Osteoblast (primary cell): Measurements from ENCODE around the gene GRID1. TPM values are rescaled to one million over a fixed set of nuclear protein-coding genes. Genes with fewer than 3 reads are reported as not detected.

Experiments
- DNase-seq: peaks from one replicate; pipeline ENCODE4 v3.0.0; 2011; ENCODE audit warnings: low spot score, mixed read lengths; ENCODE audit not compliant: insufficient read length; ENCODE audit errors: missing footprints
- H2AFZ ChIP-seq: 2 replicates; pipeline ENCODE4 v1.6.0; 2011; ENCODE audit warnings: mild to moderate bottlenecking, low read length
- H3K27ac ChIP-seq: 2 replicates; pipeline ENCODE4 v1.5.1; 2011; ENCODE audit warnings: mild to moderate bottlenecking, low read depth, low read length, moderate library complexity
- H3K27me3 ChIP-seq: 2 replicates; pipeline ENCODE4 v1.6.0; 2012; ENCODE audit warnings: mild to moderate bottlenecking, control low read depth, inconsistent platforms, low read length, moderate library complexity; ENCODE audit not compliant: insufficient read depth
- H3K36me3 ChIP-seq: 2 replicates; pipeline ENCODE4 v1.5.1; 2011; ENCODE audit warnings: mild to moderate bottlenecking, low read length, control low read depth, moderate library complexity; ENCODE audit not compliant: insufficient read depth
- H3K4me1 ChIP-seq: 2 replicates; pipeline ENCODE4 v1.5.1; 2011; ENCODE audit warnings: mild to moderate bottlenecking, low read length, control low read depth, moderate library complexity; ENCODE audit not compliant: insufficient read depth
- H3K4me2 ChIP-seq: 2 replicates; pipeline ENCODE4 v1.6.0; 2011; ENCODE audit warnings: mild to moderate bottlenecking, low read length; ENCODE audit not compliant: insufficient read depth
- H3K4me3 ChIP-seq: fragments of 200-600 bp; sonication (generic); 3 replicates; pipeline ENCODE4 v1.5.1; 2012; ENCODE audit warnings: mild to moderate bottlenecking, low read length, inconsistent platforms; ENCODE audit not compliant: insufficient read depth
- H3K79me2 ChIP-seq: 2 replicates; pipeline ENCODE4 v1.6.0; 2012; ENCODE audit warnings: mild to moderate bottlenecking, low read length, control low read depth, inconsistent platforms; ENCODE audit not compliant: insufficient read depth
- H3K9me3 ChIP-seq: 2 replicates; pipeline ENCODE4 v1.5.1; 2011; ENCODE audit warnings: low read depth, low read length, control low read depth
- H4K20me1 ChIP-seq: 2 replicates; pipeline ENCODE4 v1.6.0; 2012; ENCODE audit warnings: mild to moderate bottlenecking, low read length, control low read depth; ENCODE audit not compliant: insufficient read depth
- total RNA-seq: library from RNA; depleted of rRNA; stranded (reverse); fragments of >200 nt; gene quantifications from 2 replicates; pipeline ENCODE4 v1.2.3, GENCODE V29; 2012
- TF ChIP-seq, protein P1 (sequence below): IDR thresholded peaks from 2 replicates; pipeline ENCODE4 v1.5.1; 2011; ENCODE audit warnings: mild to moderate bottlenecking, low read depth, low read length, moderate library complexity; ENCODE audit errors: extremely low read depth

The GRID1 gene
- total RNA-seq, 1 donor, result not detected

DNA sequence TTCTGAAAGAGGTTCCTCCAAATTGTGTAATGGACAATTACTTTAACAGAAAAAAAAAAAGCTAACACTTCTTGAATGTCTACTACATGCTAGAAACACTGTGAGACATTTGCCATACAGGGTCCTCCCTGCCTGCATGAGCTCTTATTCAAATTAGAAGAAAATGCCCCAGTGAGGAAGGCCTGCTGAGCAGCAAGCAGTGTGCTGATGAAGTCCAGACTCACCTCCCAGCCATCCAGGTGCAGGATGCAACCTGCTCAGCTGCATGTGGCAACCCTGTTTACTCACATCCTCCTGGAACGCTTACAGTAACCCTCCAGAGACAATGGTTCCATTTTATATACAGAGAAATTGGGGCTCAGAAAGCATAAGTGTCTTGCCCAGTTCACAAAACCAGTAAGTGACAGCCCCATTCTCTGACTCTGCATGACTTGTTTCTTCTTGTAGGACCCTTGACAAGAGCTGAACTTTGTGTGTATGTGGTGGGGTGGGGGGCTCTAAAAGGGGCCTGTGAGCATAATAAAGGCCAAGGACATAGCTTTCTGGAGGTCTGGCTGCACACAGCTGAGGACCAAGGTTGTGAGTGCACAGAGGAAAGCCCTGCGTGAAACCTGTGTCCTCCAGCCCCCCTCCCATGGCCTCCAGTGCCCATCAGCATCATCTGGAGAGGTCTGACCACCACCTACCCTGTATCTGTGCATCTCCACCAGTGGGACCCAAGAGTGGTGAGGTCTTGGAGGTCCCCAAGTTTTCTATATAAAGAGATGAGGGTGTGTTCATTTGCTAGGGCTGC is 387.8 kb downstream of the GRID1 start:
- no peak for DNase-seq
- no peaks in the 10 kb centered on the region for H3K4me1 ChIP-seq
- no peak overlapping the region for H3K4me2 ChIP-seq
- TF ChIP-seq, protein P1, sequence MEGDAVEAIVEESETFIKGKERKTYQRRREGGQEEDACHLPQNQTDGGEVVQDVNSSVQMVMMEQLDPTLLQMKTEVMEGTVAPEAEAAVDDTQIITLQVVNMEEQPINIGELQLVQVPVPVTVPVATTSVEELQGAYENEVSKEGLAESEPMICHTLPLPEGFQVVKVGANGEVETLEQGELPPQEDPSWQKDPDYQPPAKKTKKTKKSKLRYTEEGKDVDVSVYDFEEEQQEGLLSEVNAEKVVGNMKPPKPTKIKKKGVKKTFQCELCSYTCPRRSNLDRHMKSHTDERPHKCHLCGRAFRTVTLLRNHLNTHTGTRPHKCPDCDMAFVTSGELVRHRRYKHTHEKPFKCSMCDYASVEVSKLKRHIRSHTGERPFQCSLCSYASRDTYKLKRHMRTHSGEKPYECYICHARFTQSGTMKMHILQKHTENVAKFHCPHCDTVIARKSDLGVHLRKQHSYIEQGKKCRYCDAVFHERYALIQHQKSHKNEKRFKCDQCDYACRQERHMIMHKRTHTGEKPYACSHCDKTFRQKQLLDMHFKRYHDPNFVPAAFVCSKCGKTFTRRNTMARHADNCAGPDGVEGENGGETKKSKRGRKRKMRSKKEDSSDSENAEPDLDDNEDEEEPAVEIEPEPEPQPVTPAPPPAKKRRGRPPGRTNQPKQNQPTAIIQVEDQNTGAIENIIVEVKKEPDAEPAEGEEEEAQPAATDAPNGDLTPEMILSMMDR, result no peak
- H2AFZ ChIP-seq, result no peak overlapping the region
- no peaks in the 10 kb centered on the region for H3K9me3 ChIP-seq
- H3K27ac ChIP-seq, result no peak overlapping the region
- H3K4me3 ChIP-seq, result no peak overlapping the region
- no peaks in the 10 kb centered on the region for H3K36me3 ChIP-seq
- no peaks in the 10 kb centered on the region for H4K20me1 ChIP-seq
- H3K79me2 ChIP-seq, result no peaks in the 10 kb centered on the region
- H3K27me3 ChIP-seq, result no peaks in the 10 kb centered on the region

DNA sequence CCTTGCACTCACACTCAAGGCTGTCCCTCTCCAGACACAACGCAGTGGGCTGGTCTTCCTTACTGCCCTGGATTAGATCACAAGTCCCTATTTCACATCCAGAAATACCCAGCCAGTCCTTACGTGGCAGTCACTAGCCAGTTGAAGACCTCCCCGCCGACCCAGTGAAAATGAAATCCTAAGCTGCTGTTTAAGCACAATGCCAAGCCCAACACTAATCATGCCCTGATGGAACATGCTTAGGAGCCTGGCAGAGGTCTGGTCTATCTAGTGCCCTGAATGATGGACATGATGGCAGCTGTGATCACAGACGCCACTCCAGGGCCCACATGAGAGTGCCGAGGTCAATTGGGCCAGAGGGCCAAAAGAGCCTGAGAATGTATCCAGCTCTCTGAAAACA is 389.0 kb downstream of the GRID1 start:
- no peaks in the 10 kb centered on the region for H3K4me1 ChIP-seq
- H3K79me2 ChIP-seq, result no peaks in the 10 kb centered on the region
- H3K27ac ChIP-seq, result no peak overlapping the region
- no peaks in the 10 kb centered on the region for H3K9me3 ChIP-seq
- H2AFZ ChIP-seq, result no peak overlapping the region
- H3K4me3 ChIP-seq, result no peak overlapping the region
- no peaks in the 10 kb centered on the region for H3K27me3 ChIP-seq
- no peak overlapping the region for H3K4me2 ChIP-seq
- H4K20me1 ChIP-seq, result no peaks in the 10 kb centered on the region
- no peaks in the 10 kb centered on the region for H3K36me3 ChIP-seq
- DNase-seq, result no peak
- TF ChIP-seq, protein P1, result no peak

DNA sequence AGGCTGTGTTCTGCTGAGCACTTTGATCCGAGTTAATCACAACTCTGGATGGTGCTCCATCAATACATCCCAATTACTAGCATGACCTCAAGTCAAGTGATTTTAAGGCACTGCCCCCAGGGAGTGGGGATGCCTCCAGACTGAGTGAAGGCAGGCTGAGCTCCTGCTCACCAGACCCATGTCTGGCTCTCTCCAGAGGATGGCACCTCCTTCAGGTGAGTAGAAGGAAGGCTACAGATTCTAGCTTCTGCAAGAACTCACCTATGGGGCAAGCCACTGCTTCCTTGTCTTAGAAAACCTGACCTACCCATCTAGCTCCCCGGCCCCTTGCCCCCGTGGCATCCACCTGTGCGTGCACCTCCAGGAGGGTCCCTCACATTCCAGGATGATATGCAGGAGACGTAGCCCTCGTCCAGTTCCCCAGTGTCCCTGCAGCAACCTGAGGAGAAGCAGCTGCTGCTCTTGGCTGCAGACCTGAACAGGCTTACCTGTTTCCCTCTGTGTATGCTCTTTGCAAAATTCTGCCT is 390.3 kb downstream of the GRID1 start:
- Histone ChIP-seq H3K4me2 (no peak overlapping the region), H2AFZ (no peak overlapping the region), H3K9me3 (no peaks in the 10 kb centered on the region), H3K27me3 (no peaks in the 10 kb centered on the region), H4K20me1 (no peaks in the 10 kb centered on the region), H3K79me2 (no peaks in the 10 kb centered on the region), H3K4me3 (no peak overlapping the region), H3K36me3 (no peaks in the 10 kb centered on the region), H3K27ac (no peak overlapping the region), H3K4me1 (no peaks in the 10 kb centered on the region)
- no peak for DNase-seq
- TF ChIP-seq, protein P1, result no peak

DNA sequence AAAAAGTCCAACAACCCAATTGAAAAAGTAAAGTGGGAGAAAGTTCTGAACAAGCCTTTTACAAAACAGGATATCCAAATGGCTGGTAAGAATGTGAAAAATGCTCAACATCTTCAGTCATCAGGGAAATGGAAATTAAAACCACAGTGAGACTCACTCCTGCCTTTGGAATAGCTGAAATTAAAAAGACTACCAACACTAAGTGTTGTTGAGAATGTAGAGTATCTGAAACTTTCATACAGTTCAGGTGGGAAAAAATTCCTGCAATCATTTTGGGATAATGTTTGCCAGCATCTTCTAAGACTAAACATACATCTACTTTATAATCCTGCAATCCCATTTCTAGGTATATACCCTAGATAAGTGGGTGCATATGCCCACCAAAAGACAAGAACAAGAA is 395.1 kb downstream of the GRID1 start:
- TF ChIP-seq, protein P1, result no peak
- Histone ChIP-seq H3K9me3 (no peaks in the 10 kb centered on the region), H3K36me3 (no peaks in the 10 kb centered on the region), H3K4me1 (no peaks in the 10 kb centered on the region), H3K4me3 (no peak overlapping the region), H3K27ac (no peak overlapping the region), H3K4me2 (no peak overlapping the region), H3K27me3 (no peaks in the 10 kb centered on the region), H3K79me2 (no peaks in the 10 kb centered on the region), H2AFZ (no peak overlapping the region), H4K20me1 (no peaks in the 10 kb centered on the region)
- DNase-seq, result no peak
